Measurements from ENCODE around the gene MAST3.

GRCh38 chr19:18093439-18094161 is 4.0 kb upstream of the MAST3 start:
- TF ChIP-seq ZNF140 (tag by site-specific recombination; IDR thresholded peaks at IDR 0.05): no peak
- no peak for TF ChIP-seq CTCF (tag by site-specific recombination; IDR thresholded peaks at IDR 0.05)
- TF ChIP-seq SALL2 (tag by site-specific recombination; IDR thresholded peaks at IDR 0.05; ENCODE audit: borderline replicate concordance): no peak
- no peak for TF ChIP-seq ZNF777 (tag by site-specific recombination; IDR thresholded peaks at IDR 0.05; ENCODE audit: borderline replicate concordance)
- no peak for TF ChIP-seq ZNF510 (tag by site-specific recombination; IDR thresholded peaks at IDR 0.05; ENCODE audit: insufficient replicate concordance)
- no peak for TF ChIP-seq ZNF16 (tag by site-specific recombination; IDR thresholded peaks at IDR 0.05; ENCODE audit: low read depth)
- TF ChIP-seq MEIS1 (CRISPR knock-in tag; IDR thresholded peaks at IDR 0.05; ENCODE audit: borderline replicate concordance): no peak
- TF ChIP-seq ZNF776 (tag by site-specific recombination; IDR thresholded peaks at IDR 0.05; ENCODE audit: borderline replicate concordance): no peak
- no peak for TF ChIP-seq ZNF433 (tag by site-specific recombination; IDR thresholded peaks at IDR 0.05; ENCODE audit: low read depth)
- TF ChIP-seq ZNF214 (tag by site-specific recombination; IDR thresholded peaks at IDR 0.05; ENCODE audit: borderline replicate concordance): no peak
- TF ChIP-seq YY1 (tag by site-specific recombination; IDR thresholded peaks at IDR 0.05): no peak
- no peak for TF ChIP-seq ZBTB10 (tag by site-specific recombination; IDR thresholded peaks at IDR 0.05)
- TF ChIP-seq OSR2 (tag by site-specific recombination; IDR thresholded peaks at IDR 0.05): no peak

All from HEK293 (cell line).